ES-I3 (cell line): ENCODE results near the gene GAST.

ENCODE experiments used
- H3K36me3 ChIP-seq: 2 replicates; pipeline ENCODE4 v1.6.1; 2013; ENCODE audit warnings: mild to moderate bottlenecking, low read length, control low read depth, moderate library complexity; ENCODE audit not compliant: insufficient read depth
- H3K4me1 ChIP-seq: 2 replicates; pipeline ENCODE4 v1.6.1; 2013; ENCODE audit warnings: mild to moderate bottlenecking, control low read depth, low read length; ENCODE audit not compliant: insufficient read depth
- H3K9ac ChIP-seq: 2 replicates; pipeline ENCODE4 v1.6.1; 2013; ENCODE audit warnings: low read depth, mild to moderate bottlenecking, low read length, moderate library complexity
- H3K9me3 ChIP-seq: 2 replicates; pipeline ENCODE4 v1.6.1; 2013; ENCODE audit warnings: mild to moderate bottlenecking, low read length, moderate library complexity; ENCODE audit not compliant: control insufficient read depth, insufficient read depth

Gene GAST

GRCh38 chr17:41717408-41718286 is 5.5 kb downstream of the GAST start:
- no peaks in the 10 kb centered on the region for H3K36me3 ChIP-seq
- H3K9me3 ChIP-seq: no peaks in the 10 kb centered on the region
- H3K9ac ChIP-seq: no peak overlapping the region
- H3K4me1 ChIP-seq: peaks cover 15% of the 10 kb centered on the region; the same call in 1 of the 2 replicates

- H3K9ac ChIP-seq: no peak overlapping the region
- no peaks in the 10 kb centered on the region for H3K36me3 ChIP-seq
- H3K9me3 ChIP-seq: no peaks in the 10 kb centered on the region
- peaks cover 15% of the 10 kb centered on the region; the same call in 1 of the 2 replicates for H3K4me1 ChIP-seq
Measured at GRCh38 chr17:41718287-41718645, 6.1 kb downstream of the GAST start.

- no peaks in the 10 kb centered on the region for H3K36me3 ChIP-seq
- H3K4me1 ChIP-seq: peaks cover 15% of the 10 kb centered on the region; the same call in 1 of the 2 replicates
- no peak overlapping the region for H3K9ac ChIP-seq
- no peaks in the 10 kb centered on the region for H3K9me3 ChIP-seq
Measured at GRCh38 chr17:41722231-41722630, 10.1 kb downstream of the GAST start.

- no peaks in the 10 kb centered on the region for H3K9me3 ChIP-seq
- no peak overlapping the region for H3K9ac ChIP-seq
- H3K4me1 ChIP-seq: no peaks in the 10 kb centered on the region
- no peaks in the 10 kb centered on the region for H3K36me3 ChIP-seq
Measured at GRCh38 chr17:41723801-41724475, 11.8 kb downstream of the GAST start.

- Histone ChIP-seq H3K36me3 (no peaks in the 10 kb centered on the region), H3K4me1 (no peaks in the 10 kb centered on the region), H3K9ac (no peak overlapping the region), H3K9me3 (no peaks in the 10 kb centered on the region)
Measured at GRCh38 chr17:41724476-41725050, 12.4 kb downstream of the GAST start.

- Histone ChIP-seq H3K9me3 (no peaks in the 10 kb centered on the region), H3K4me1 (no peaks in the 10 kb centered on the region), H3K9ac (no peak overlapping the region), H3K36me3 (no peaks in the 10 kb centered on the region)
Measured at GRCh38 chr17:41725134-41725533, 13.0 kb downstream of the GAST start.

GRCh38 chr17:41728056-41728455 is 15.9 kb downstream of the GAST start:
- Histone ChIP-seq H3K9ac (no peak overlapping the region), H3K36me3 (no peaks in the 10 kb centered on the region), H3K9me3 (no peaks in the 10 kb centered on the region), H3K4me1 (no peaks in the 10 kb centered on the region)

- Histone ChIP-seq H3K4me1 (no peaks in the 10 kb centered on the region; the same call in 1 of the 2 replicates), H3K9ac (no peak overlapping the region), H3K36me3 (no peaks in the 10 kb centered on the region), H3K9me3 (no peaks in the 10 kb centered on the region)
Measured at GRCh38 chr17:41730479-41730878, 18.3 kb downstream of the GAST start.

GRCh38 chr17:41731836-41732235 is 19.7 kb downstream of the GAST start:
- Histone ChIP-seq H3K9me3 (no peaks in the 10 kb centered on the region), H3K4me1 (no peaks in the 10 kb centered on the region; the same call in 1 of the 2 replicates), H3K36me3 (no peaks in the 10 kb centered on the region), H3K9ac (no peak overlapping the region)

GRCh38 chr17:41733348-41734138 is 21.4 kb downstream of the GAST start:
- Histone ChIP-seq H3K9ac (peak overlapping the region; percentile 69; the same call in 1 of the 2 replicates), H3K9me3 (no peaks in the 10 kb centered on the region), H3K36me3 (no peaks in the 10 kb centered on the region), H3K4me1 (peaks cover 5% of the 10 kb centered on the region)

GRCh38 chr17:41734139-41734948 is 22.2 kb downstream of the GAST start, which contains the start of gene HAP1:
Gene HAP1 (minus strand): TSS chr17:41734643. CDS start chr17:41734634, 9 bp downstream.
- Histone ChIP-seq H3K9ac (peak within 1 kb of the TSS; percentile 69), H3K9me3 (no peaks in the 10 kb centered on the region), H3K36me3 (no peaks in the 10 kb centered on the region), H3K4me1 (peaks cover 6% of the 10 kb centered on the region)

GRCh38 chr17:41734949-41735313 is 22.8 kb downstream of the GAST start:
- H3K9ac ChIP-seq: peak overlapping the region; percentile 69
- H3K4me1 ChIP-seq: peaks cover 6% of the 10 kb centered on the region

GRCh38 chr17:41735744-41736143 is 23.6 kb downstream of the GAST start:
- Histone ChIP-seq H3K9me3 (no peaks in the 10 kb centered on the region), H3K36me3 (no peaks in the 10 kb centered on the region), H3K9ac (no peak overlapping the region), H3K4me1 (peaks cover 6% of the 10 kb centered on the region)

More at GRCh38 chr17:41734949-41735313, 22.8 kb downstream of the GAST start:
- H3K9me3 ChIP-seq: no peaks in the 10 kb centered on the region
- H3K36me3 ChIP-seq: no peaks in the 10 kb centered on the region
